DMS153 treated with DMSO at 0.1 percent for 48 hours (cell line): ENCODE results near the gene LAPTM5.
"Not testable (repeated sequence)": the region's sequence is repeated elsewhere in the genome, so short reads cannot be mapped to it uniquely, and the experiment has no call there.

Experiments used
- DNase-seq: peaks from one replicate; lab custom pipeline; 2025; ENCODE audit not compliant: unreplicated experiment; lab: John Stamatoyannopoulos, UW

Gene LAPTM5

GRCh38 chr1:30771005-30771404 lies 13.4 kb upstream of the LAPTM5 start:
- DNase-seq = no peak

- DNase-seq = no peak
Measured at GRCh38 chr1:30770150-30770549, 12.6 kb upstream of the LAPTM5 start.

GRCh38 chr1:30768830-30769718 lies 11.5 kb upstream of the LAPTM5 start:
- no peak for DNase-seq

- DNase-seq = no peak
Measured at GRCh38 chr1:30768159-30768829, 10.7 kb upstream of the LAPTM5 start.

GRCh38 chr1:30766948-30767347 lies 9.4 kb upstream of the LAPTM5 start:
- DNase-seq = not testable (repeated sequence)

- no peak for DNase-seq
Measured at GRCh38 chr1:30765556-30766434, 8.2 kb upstream of the LAPTM5 start.

- no peak for DNase-seq
Measured at GRCh38 chr1:30764939-30765555, 7.5 kb upstream of the LAPTM5 start.

- DNase-seq = no peak
Measured at GRCh38 chr1:30764396-30764795, 6.8 kb upstream of the LAPTM5 start.

GRCh38 chr1:30763651-30764248 lies 6.2 kb upstream of the LAPTM5 start:
- no peak for DNase-seq

GRCh38 chr1:30762930-30763650 lies 5.5 kb upstream of the LAPTM5 start:
- DNase-seq = no peak

- DNase-seq = no peak
Measured at GRCh38 chr1:30762152-30762929, 4.8 kb upstream of the LAPTM5 start.

GRCh38 chr1:30761381-30762151 lies 4.0 kb upstream of the LAPTM5 start:
- no peak for DNase-seq

- DNase-seq = no peak
Measured at GRCh38 chr1:30760596-30761324, 3.2 kb upstream of the LAPTM5 start.

- no peak for DNase-seq
Measured at GRCh38 chr1:30759718-30760281, 2.2 kb upstream of the LAPTM5 start.

GRCh38 chr1:30758785-30759380 lies 1.3 kb upstream of the LAPTM5 start:
- DNase-seq = no peak

GRCh38 chr1:30758121-30758688 lies 631 bp upstream of the LAPTM5 start:
- no peak for DNase-seq
